Activated CD4-positive, alpha-beta T cell treated with anti-CD3 and anti-CD28 coated beads, Interleukin-2, amount 10 ng/mL, durations not matched to agents 7 days and 5 days (primary cell): ENCODE data around the gene CDNF. TPM values are rescaled to one million over a fixed set of nuclear protein-coding genes. Genes with fewer than 3 reads are reported as not detected.
"Not testable (repeated sequence)": the region's sequence is repeated elsewhere in the genome, so short reads cannot be mapped to it uniquely, and the experiment has no call there.

Experiments used
- CTCF ChIA-PET: fragments of 350-600 bp; sonication (Branson Sonifier 250); formaldehyde crosslinking; loops from one replicate; lab custom pipeline; 2021; ENCODE audit warnings: antibody characterized with exemption; lab: Charles Lee
- POLR2A ChIA-PET: fragments of 350-600 bp; sonication (Branson Sonifier 250); formaldehyde crosslinking; loops from one replicate; lab custom pipeline; 2021; ENCODE audit warnings: antibody characterized with exemption; lab: Charles Lee
- DNase-seq: peaks from one replicate; pipeline ENCODE4 v3.0.0-alpha.2; 2020
- H3K27ac Mint-ChIP-seq: one replicate; pipeline ENCODE4 v1.8.0; 2021; ENCODE audit warnings: mild to moderate bottlenecking, moderate library complexity, mixed read lengths
- H3K27me3 Mint-ChIP-seq: one replicate; pipeline ENCODE4 v1.8.0; 2021; ENCODE audit warnings: mixed read lengths
- H3K36me3 Mint-ChIP-seq: one replicate; pipeline ENCODE4 v1.8.0; 2021; ENCODE audit warnings: low read depth, mixed read lengths
- H3K4me1 Mint-ChIP-seq: one replicate; pipeline ENCODE4 v1.8.0; 2021; ENCODE audit warnings: mixed read lengths
- H3K4me3 Mint-ChIP-seq: one replicate; pipeline ENCODE4 v1.8.0; 2021; ENCODE audit warnings: mild to moderate bottlenecking, moderate library complexity, mixed read lengths
- H3K9me3 Mint-ChIP-seq: one replicate; pipeline ENCODE4 v1.8.0; 2021; ENCODE audit warnings: mixed read lengths
- total RNA-seq, 2 experiments: library from RNA; stranded (reverse); gene quantifications; one replicate each; pipeline ENCODE4 v1.2.3, GENCODE V29; 2021

The CDNF gene
- total RNA-seq, 2 experiments from 2014 or later, result 0.67 to 0.85 TPM

DNA sequence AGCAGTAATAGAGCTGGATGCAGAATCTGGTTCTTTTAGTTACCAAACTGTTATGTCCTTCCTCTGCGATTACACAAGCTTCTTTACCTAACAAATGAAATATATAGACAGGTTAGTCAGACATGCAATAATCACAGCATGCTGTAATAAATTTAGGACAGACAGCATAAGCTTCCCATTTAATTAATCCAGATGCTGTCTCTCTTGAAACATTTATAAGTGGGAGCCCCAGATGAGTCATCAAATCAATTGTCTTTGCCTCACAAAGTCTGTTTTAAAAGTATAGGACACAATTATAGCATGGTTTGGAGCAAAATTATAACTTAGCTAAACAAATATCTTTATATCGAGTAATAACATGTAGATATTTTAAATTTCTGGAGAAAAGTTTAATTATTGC, 1.6 kb downstream of the CDNF start:
- Mint-ChIP-seq H3K27ac (no peak overlapping the region), H3K4me3 (no peak overlapping the region), H3K27me3 (no peaks in the 10 kb centered on the region), H3K4me1 (peaks cover 26% of the 10 kb centered on the region), H3K9me3 (no peaks in the 10 kb centered on the region), H3K36me3 (peaks cover 9% of the 10 kb centered on the region)
- ChIA-PET POLR2A (interaction anchor here (0.6 kb wide), 1 partner anchor 42 kb away, joined by 3 read pairs; no protein-coding TSS in a partner anchor), CTCF (interaction anchor here (1.1 to 1.5 kb wide), 4 partner anchors 13 to 299 kb away, joined by 3 to 6 read pairs (median 4); no protein-coding TSS in a partner anchor)
- no peak for DNase-seq

- no peaks in the 10 kb centered on the region for H3K9me3 Mint-ChIP-seq
- H3K4me1 Mint-ChIP-seq, result peaks cover 10% of the 10 kb centered on the region
- no peak overlapping the region for H3K4me3 Mint-ChIP-seq
- no peaks in the 10 kb centered on the region for H3K36me3 Mint-ChIP-seq
- DNase-seq, result no peak
- no peaks in the 10 kb centered on the region for H3K27me3 Mint-ChIP-seq
- no peak overlapping the region for H3K27ac Mint-ChIP-seq
- ChIA-PET POLR2A (no interaction called here), CTCF (interaction anchor here (1.5 to 1.6 kb wide), 2 partner anchors 10 to 34 kb away, joined by 3 read pairs; no protein-coding TSS in a partner anchor)
These were observed 4.7 kb downstream of the CDNF start for GRCh38 chr10:14833106-14833505.

DNA sequence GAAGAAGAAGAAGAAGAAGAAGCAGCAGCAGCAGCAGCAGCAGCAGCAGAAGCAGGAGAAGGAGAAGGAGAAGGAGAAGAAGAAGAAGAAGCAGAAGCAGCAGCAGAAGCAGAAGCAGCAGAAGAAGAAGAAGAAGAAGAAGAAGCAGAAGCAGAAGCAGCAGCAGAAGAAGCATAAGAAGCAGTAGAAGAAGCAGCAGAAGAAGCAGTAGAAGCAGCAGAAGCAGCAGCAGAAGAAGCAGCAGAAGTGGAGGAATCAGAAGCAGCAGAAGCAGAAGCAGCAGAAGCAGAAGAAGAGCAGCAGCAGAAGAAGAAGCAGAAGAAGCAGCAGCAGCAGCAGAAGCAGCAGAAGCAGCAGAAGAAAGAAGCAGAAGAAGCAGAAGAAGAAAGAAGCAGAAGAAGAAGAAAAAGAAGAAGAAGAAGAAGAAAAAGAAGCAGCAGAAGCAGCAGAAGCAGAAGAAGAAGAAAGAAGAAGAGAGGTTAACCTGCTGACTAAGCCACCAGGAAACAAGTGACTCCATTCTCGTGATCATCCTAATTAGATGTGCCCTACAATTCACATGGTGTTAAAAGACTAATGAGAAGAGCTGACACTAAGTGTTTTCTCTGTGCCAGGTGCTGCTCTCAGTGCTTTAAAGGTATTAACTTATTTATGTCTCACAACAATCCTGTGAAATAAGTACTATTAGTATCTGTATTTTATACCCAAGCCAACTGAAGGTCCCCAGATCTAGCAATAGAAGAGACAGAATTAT, 11.6 kb downstream of the CDNF start:
- Mint-ChIP-seq H3K36me3 (no peaks in the 10 kb centered on the region), H3K4me1 (peaks cover 6% of the 10 kb centered on the region), H3K27ac (no peak overlapping the region), H3K9me3 (no peaks in the 10 kb centered on the region), H3K27me3 (peaks cover 12% of the 10 kb centered on the region), H3K4me3 (no peak overlapping the region)
- POLR2A ChIA-PET, result no interaction called here
- DNase-seq, result no peak
- CTCF ChIA-PET, result interaction anchor here (1.3 kb wide), 2 partner anchors 11 to 290 kb away, joined by 4 read pairs; partner anchors contain the start of genes CDNF, HSPA14 and MSANTD7

DNA sequence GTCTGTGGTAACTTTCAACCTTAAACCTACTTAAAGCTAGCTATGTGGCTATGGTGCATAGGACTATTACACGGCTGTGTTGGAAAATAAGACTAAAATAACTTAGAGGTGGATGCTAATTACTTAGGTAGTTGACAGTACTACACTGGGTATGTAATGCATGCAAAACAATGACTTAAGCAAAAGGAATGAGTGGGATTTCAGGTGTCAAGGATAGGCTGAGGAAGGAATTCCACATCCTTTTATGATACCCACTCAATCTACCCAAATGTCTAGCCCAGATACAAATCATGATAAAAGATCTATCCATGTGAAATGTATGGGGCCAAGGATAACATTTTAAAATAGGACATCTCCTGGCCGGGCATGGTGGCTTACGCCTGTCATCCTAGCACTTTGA, 13.9 kb downstream of the CDNF start:
- Mint-ChIP-seq H3K4me3 (no peak overlapping the region), H3K4me1 (peaks cover 11% of the 10 kb centered on the region), H3K36me3 (no peaks in the 10 kb centered on the region), H3K27me3 (peaks cover 12% of the 10 kb centered on the region), H3K9me3 (no peaks in the 10 kb centered on the region), H3K27ac (no peak overlapping the region)
- POLR2A ChIA-PET, result no interaction called here
- CTCF ChIA-PET, result interaction anchor here (1.1 to 1.7 kb wide), 8 partner anchors 8 to 301 kb away, joined by 3 to 5 read pairs (median 4); partner anchors contain the start of genes CDNF, HSPA14 and MSANTD7
- no peak for DNase-seq

GRCh38 chr10:14822879-14823755, 14.7 kb downstream of the CDNF start:
- Mint-ChIP-seq H3K27me3 (peaks cover 12% of the 10 kb centered on the region), H3K27ac (no peak overlapping the region), H3K4me1 (peaks cover 11% of the 10 kb centered on the region), H3K4me3 (no peak overlapping the region), H3K9me3 (no peaks in the 10 kb centered on the region), H3K36me3 (no peaks in the 10 kb centered on the region)
- CTCF ChIA-PET, result interaction anchor here (0.7 to 1.7 kb wide), 10 partner anchors 9 to 484 kb away, joined by 3 to 7 read pairs (median 4); partner anchors contain the start of genes CDNF, HSPA14 and MSANTD7
- POLR2A ChIA-PET, result no interaction called here
- DNase-seq, result peak; percentile 47

- ChIA-PET POLR2A (no interaction called here), CTCF (interaction anchor here (1.1 to 1.7 kb wide), 2 partner anchors 15 to 279 kb away, joined by 5 to 6 read pairs; no protein-coding TSS in a partner anchor)
- peaks cover 12% of the 10 kb centered on the region for H3K27me3 Mint-ChIP-seq
- H3K36me3 Mint-ChIP-seq, result no peaks in the 10 kb centered on the region
- no peak overlapping the region for H3K4me3 Mint-ChIP-seq
- no peak overlapping the region for H3K27ac Mint-ChIP-seq
- no peaks in the 10 kb centered on the region for H3K9me3 Mint-ChIP-seq
- H3K4me1 Mint-ChIP-seq, result peaks cover 11% of the 10 kb centered on the region
- DNase-seq, result no peak
These were observed 16.0 kb downstream of the CDNF start for GRCh38 chr10:14821635-14822375.

DNA sequence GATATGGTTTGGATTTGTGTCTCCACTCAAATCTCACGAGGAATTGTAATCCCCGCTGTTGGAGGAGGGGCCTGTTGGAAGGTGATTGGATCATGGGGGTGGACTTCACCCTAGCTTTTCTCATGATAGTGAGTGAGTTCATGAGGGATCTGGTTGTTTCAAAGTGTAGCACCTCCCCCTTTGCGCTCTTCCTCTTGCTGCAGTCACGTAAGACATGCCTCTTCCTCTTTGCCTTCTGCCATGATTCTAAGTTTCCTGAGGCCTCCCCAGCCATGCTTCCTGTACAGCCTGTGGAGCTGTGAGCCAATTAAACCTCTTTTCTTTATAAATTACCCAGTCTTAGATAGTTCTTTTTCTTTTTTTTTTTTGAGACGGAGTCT, 17.1 kb downstream of the CDNF start:
- POLR2A ChIA-PET, result interaction anchor here (0.7 kb wide), 1 partner anchor 221 kb away, joined by 3 read pairs; no protein-coding TSS in a partner anchor
- peaks cover 4% of the 10 kb centered on the region for H3K27me3 Mint-ChIP-seq
- DNase-seq, result no peak
- peaks cover 2% of the 10 kb centered on the region for H3K9me3 Mint-ChIP-seq
- peaks cover 11% of the 10 kb centered on the region for H3K4me1 Mint-ChIP-seq
- no peak overlapping the region for H3K27ac Mint-ChIP-seq
- no peaks in the 10 kb centered on the region for H3K36me3 Mint-ChIP-seq
- CTCF ChIA-PET, result interaction anchor here (0.6 kb wide), 1 partner anchor 308 kb away, joined by 5 read pairs; no protein-coding TSS in a partner anchor
- no peak overlapping the region for H3K4me3 Mint-ChIP-seq

- no peak overlapping the region for H3K4me3 Mint-ChIP-seq
- ChIA-PET POLR2A (interaction anchor here (0.6 to 1.2 kb wide), 3 partner anchors 170 to 228 kb away, joined by 3 read pairs; no protein-coding TSS in a partner anchor), CTCF (interaction anchor here (0.6 to 2.4 kb wide), 2 partner anchors 17 to 308 kb away, joined by 5 to 6 read pairs; no protein-coding TSS in a partner anchor)
- H3K9me3 Mint-ChIP-seq, result peaks cover 2% of the 10 kb centered on the region
- no peak overlapping the region for H3K27ac Mint-ChIP-seq
- no peak for DNase-seq
- H3K36me3 Mint-ChIP-seq, result no peaks in the 10 kb centered on the region
- H3K4me1 Mint-ChIP-seq, result peaks cover 11% of the 10 kb centered on the region
- H3K27me3 Mint-ChIP-seq, result no peaks in the 10 kb centered on the region
These were observed 17.6 kb downstream of the CDNF start for GRCh38 chr10:14820010-14820774.

DNA sequence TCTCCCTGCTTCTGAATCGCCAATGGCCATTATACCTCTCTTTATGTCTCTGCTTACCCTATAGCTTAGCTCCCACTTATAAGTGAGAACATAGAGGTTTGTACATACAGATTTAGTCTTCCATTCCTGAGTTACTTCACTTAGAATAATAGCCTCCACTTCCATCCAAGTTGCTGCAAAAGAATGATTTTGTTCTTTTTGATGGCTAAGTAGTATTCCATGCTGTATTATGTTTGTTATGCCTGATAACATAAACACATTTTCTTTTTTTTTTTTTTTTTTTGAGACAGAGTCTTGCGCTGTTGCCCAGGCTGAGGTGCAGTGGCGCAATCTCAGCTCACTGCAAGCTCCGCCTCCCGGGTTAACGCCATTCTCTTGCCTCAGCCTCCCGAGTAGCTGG, 21.1 kb downstream of the CDNF start:
- H3K27me3 Mint-ChIP-seq, H3K9me3 Mint-ChIP-seq, DNase-seq, POLR2A ChIA-PET, H3K27ac Mint-ChIP-seq, H3K36me3 Mint-ChIP-seq, H3K4me3 Mint-ChIP-seq: not testable (repeated sequence)
- peaks cover 25% of the 10 kb centered on the region for H3K4me1 Mint-ChIP-seq
- CTCF ChIA-PET, result interaction anchor here (1.1 kb wide), 1 partner anchor 21 kb away, joined by 3 read pairs; the partner anchor contains the start of genes CDNF, HSPA14 and MSANTD7

DNA sequence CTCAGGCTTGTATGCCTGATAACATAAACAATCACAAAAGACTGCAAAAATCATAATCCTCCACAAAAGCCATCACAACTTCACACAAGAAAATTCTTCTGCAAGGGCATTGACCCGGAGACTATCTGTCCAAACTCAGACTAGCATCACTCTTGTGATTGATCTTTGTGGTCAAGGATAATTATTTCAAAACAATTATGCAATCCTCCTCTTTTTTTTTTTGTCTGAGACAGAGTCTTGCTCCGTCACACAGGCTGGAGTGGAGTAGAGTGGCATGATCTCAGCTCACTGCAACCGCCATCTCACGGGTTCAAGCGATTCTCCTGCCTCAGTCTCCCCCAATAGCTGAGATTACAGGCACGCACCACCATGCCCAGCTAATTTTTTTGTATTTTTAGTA, 22.2 kb downstream of the CDNF start:
- no peak for DNase-seq
- peaks cover 2% of the 10 kb centered on the region for H3K9me3 Mint-ChIP-seq
- no peaks in the 10 kb centered on the region for H3K27me3 Mint-ChIP-seq
- H3K4me3 Mint-ChIP-seq, result no peak overlapping the region
- no peaks in the 10 kb centered on the region for H3K36me3 Mint-ChIP-seq
- ChIA-PET CTCF (interaction anchor here (0.6 to 1.2 kb wide), 4 partner anchors 22 to 1813 kb away, joined by 3 to 5 read pairs (median 3); partner anchors contain the start of genes CDNF, HSPA14 and MSANTD7), POLR2A (interaction anchor here (0.6 kb wide), 1 partner anchor 262 kb away, joined by 3 read pairs; no protein-coding TSS in a partner anchor)
- H3K27ac Mint-ChIP-seq, result no peak overlapping the region
- peaks cover 27% of the 10 kb centered on the region for H3K4me1 Mint-ChIP-seq

GRCh38 chr10:14812271-14812670, 25.6 kb downstream of the CDNF start:
- POLR2A ChIA-PET, result no interaction called here
- H3K36me3 Mint-ChIP-seq, result no peaks in the 10 kb centered on the region
- no peak for DNase-seq
- H3K27ac Mint-ChIP-seq, result no peak overlapping the region
- H3K4me1 Mint-ChIP-seq, result peaks cover 27% of the 10 kb centered on the region
- CTCF ChIA-PET, result interaction anchor here (1.0 kb wide), 1 partner anchor 307 kb away, joined by 3 read pairs; no protein-coding TSS in a partner anchor
- H3K9me3 Mint-ChIP-seq, result peaks cover 2% of the 10 kb centered on the region
- peaks cover 3% of the 10 kb centered on the region for H3K27me3 Mint-ChIP-seq
- H3K4me3 Mint-ChIP-seq, result peak overlapping the region; percentile 32
